GM12878 (cell line): Measurements from ENCODE around the gene CPA4. TPM values are rescaled to one million over a fixed set of nuclear protein-coding genes. Genes with fewer than 3 reads are reported as not detected.
A peak's percentile ranks its signal among the peaks of the same experiment; 100 is the strongest.

Experiments used
- ATAC-seq: fragments of 200-7000 bp; cut with Tn5 transposase; 3 replicates; pipeline ENCODE4 v1.9.1; 2020; ENCODE audit warnings: mild to moderate bottlenecking, moderate library complexity
- BruUV-seq: library from RNA; stranded (reverse); fragments of 400-500 nt; replicated peaks from 2 replicates; lab custom pipeline; 2021; lab: Mats Ljungman, UMichigan
- CTCF ChIA-PET: fragments of 300-600 bp; sonication (Branson Sonifier 250); formaldehyde crosslinking; extraction: SDS; loops from one replicate; lab custom pipeline; 2021; ENCODE audit warnings: inconsistent platforms; lab: Yijun Ruan, JAX
- POLR2A ChIA-PET: fragments of 350-600 bp; formaldehyde crosslinking; extraction: SDS; loops from one replicate; lab custom pipeline; 2021; ENCODE audit warnings: inconsistent platforms; lab: Charles Lee
- RAD21 ChIA-PET: fragments of 300-600 bp; sonication (Branson Sonifier 250); formaldehyde crosslinking; loops from one replicate; lab custom pipeline; 2023; ENCODE audit warnings: antibody characterized with exemption; ENCODE audit not compliant: unreplicated experiment; lab: Charles Lee
- SMC1A ChIA-PET: fragments of 300-600 bp; sonication (Branson Sonifier 250); formaldehyde crosslinking; loops from one replicate; lab custom pipeline; 2023; ENCODE audit not compliant: unreplicated experiment, uncharacterized antibody; lab: Charles Lee
- DNase-seq: peaks from one replicate; pipeline ENCODE4 v3.0.0-alpha.2; 2011; ENCODE audit warnings: low read depth, low spot score
- FAIRE-seq: peaks from 3 replicates; lab custom pipeline; 2011; peaks lifted over from hg19 to GRCh38; lab: Jason Lieb, UNC
- H2AFZ ChIP-seq: 2 replicates; pipeline ENCODE4 v1.6.0; 2011; ENCODE audit warnings: low read depth, low read length, control low read depth; ENCODE audit not compliant: control insufficient read depth
- H3K27ac ChIP-seq: 2 replicates; pipeline ENCODE4 v1.5.1; 2011; ENCODE audit warnings: control low read depth; ENCODE audit not compliant: control insufficient read depth, insufficient read depth
- H3K27me3 ChIP-seq, 2 experiments: replicated peaks in 1 of 2; 2 replicates each; pipeline versions ENCODE4 v1.6.0 to v1.6.1; 2011; ENCODE audit warnings: low read length in 1 of 2; ENCODE audit not compliant: control insufficient read depth in 2 of 2, insufficient read depth in 2 of 2
- H3K36me3 ChIP-seq, 2 experiments: 2 replicates each; pipeline ENCODE4 v1.5.1; 2011; ENCODE audit warnings: low read length in 1 of 2; ENCODE audit not compliant: control insufficient read depth in 2 of 2, insufficient read depth in 2 of 2
- H3K4me1 ChIP-seq: 2 replicates; pipeline ENCODE4 v1.6.1; 2011; ENCODE audit warnings: mild to moderate bottlenecking, low read length, moderate library complexity, mixed read lengths; ENCODE audit not compliant: control insufficient read depth, insufficient read depth
- H3K4me2 ChIP-seq: 2 replicates; pipeline ENCODE4 v1.6.0; 2011; ENCODE audit warnings: control low read depth; ENCODE audit not compliant: control insufficient read depth, insufficient read depth
- H3K4me3 ChIP-seq: fragments of 200-600 bp; sonication (generic); 2 replicates; pipeline ENCODE4 v1.5.1; 2016
- H3K79me2 ChIP-seq: 2 replicates; pipeline ENCODE4 v1.6.0; 2011; ENCODE audit warnings: low read length; ENCODE audit not compliant: control insufficient read depth, insufficient read depth
- H3K9ac ChIP-seq: 2 replicates; pipeline ENCODE4 v1.8.0; 2011; ENCODE audit warnings: low read length, control low read depth, mixed read lengths; ENCODE audit not compliant: control insufficient read depth, insufficient read depth
- H3K9me3 ChIP-seq: replicated peaks from 3 replicates; pipeline ENCODE4 v1.5.1; 2011; ENCODE audit warnings: mild to moderate bottlenecking, low read length; ENCODE audit not compliant: control insufficient read depth, insufficient read depth
- H4K20me1 ChIP-seq: 2 replicates; pipeline ENCODE4 v1.6.0; 2011; ENCODE audit not compliant: control insufficient read depth, insufficient read depth
- ASH2L ChIP-seq: fragments of 300-600, 200-600 bp; sonication (generic); IDR thresholded peaks from 2 replicates; pipeline ENCODE4 v1.6.1; 2017; ENCODE audit warnings: low read depth, mild to moderate bottlenecking, borderline replicate concordance
- BMI1 ChIP-seq: fragments of 450-650 bp; IDR thresholded peaks from 2 replicates; pipeline ENCODE4 v1.6.1; 2016; ENCODE audit warnings: mild to moderate bottlenecking, moderate library complexity, borderline replicate concordance
- GABPA ChIP-seq: IDR thresholded peaks from 2 replicates; pipeline ENCODE4 v1.6.1; 2014; ENCODE audit warnings: antibody characterized with exemption, low read depth, mild to moderate bottlenecking, inconsistent platforms
- RUNX3 ChIP-seq: IDR thresholded peaks from 2 replicates; pipeline ENCODE4 v1.6.1; 2012; ENCODE audit warnings: low read length, inconsistent platforms
- SMAD1 ChIP-seq: fragments of 450-650 bp; IDR thresholded peaks from 2 replicates; pipeline ENCODE4 v1.6.1; 2018; ENCODE audit warnings: mild to moderate bottlenecking, low read depth; ENCODE audit not compliant: partially characterized antibody
- STAT3 ChIP-seq: IDR thresholded peaks from 2 replicates; pipeline ENCODE4 v1.6.1; 2011; ENCODE audit warnings: low read depth, low read length, improper control_type of control experiment
- TCF12 ChIP-seq: IDR thresholded peaks from 2 replicates; pipeline ENCODE4 v1.6.1; 2011; ENCODE audit warnings: low read depth, mild to moderate bottlenecking, low read length
- TCF3 ChIP-seq: IDR thresholded peaks from 2 replicates; pipeline ENCODE4 v1.6.1; 2012; ENCODE audit warnings: low read depth, mild to moderate bottlenecking, low read length, borderline replicate concordance; ENCODE audit not compliant: insufficient read depth
- WGBS: methylation state at CpG from one replicate; pipeline ENCODE4 v1.1.6; 2016; ENCODE audit warnings: low lambda C conversion rate; ENCODE audit not compliant: insufficient replicate concordance, insufficient coverage; ENCODE audit errors: missing lambda C conversion rate; 5-methylcytosine and 5-hydroxymethylcytosine counted together
- in situ Hi-C: fragments of 300-500 bp; cut with MboI; formaldehyde crosslinking; loops from 9 replicates; pipeline ENCODE4 v1.14.3; 2018; ENCODE audit warnings: mixed read lengths
- intact Hi-C: fragments of 100-400 bp; cut with micrococcal nuclease; formaldehyde crosslinking; loops from one replicate; pipeline ENCODE4 v1.14.2; 2022; ENCODE audit not compliant: unreplicated experiment
- polyA plus RNA-seq, 11 experiments: library from polyadenylated mRNA; depleted of rRNA in 4 of 11; unstranded in 6 of 11; stranded (reverse) in 5 of 11; fragments of >200 nt; fragmentation: Nextera tagmentation in 4 of 11; fragmentation: Illumina TruSeq in 1 of 11; extraction: Ambion mirVana in 4 of 11; extraction: Trizol in 1 of 11; gene quantifications; 1 replicate in 1 of 11; 2 replicates in 10 of 11; pipeline versions ENCODE4 v1.2.1 to v1.2.3, GENCODE V29; 2011 to 2016; ENCODE audit warnings: inconsistent platforms in 2 of 11, missing spikeins in 2 of 11, low read depth in 1 of 11
- total RNA-seq, 4 experiments: library from RNA; depleted of rRNA in 3 of 4; stranded (reverse); fragments of >200 nt in 3 of 4; fragmentation: Illumina TruSeq in 1 of 4; extraction: Trizol in 1 of 4; gene quantifications; 2 replicates each; pipeline versions ENCODE4 v1.2.1 to v1.2.3, GENCODE V29; 2013 to 2021
- TF ChIP-seq, protein P1 (sequence below): fragments of 450-650 bp; IDR thresholded peaks from 2 replicates; pipeline ENCODE4 v1.6.1; 2017; ENCODE audit warnings: mild to moderate bottlenecking, low read depth, inconsistent platforms; ENCODE audit not compliant: poor library complexity, severe bottlenecking
- TF ChIP-seq, protein P2 (sequence below): fragments of 450-650 bp; IDR thresholded peaks from 2 replicates; pipeline ENCODE4 v1.6.1; 2018; ENCODE audit warnings: mild to moderate bottlenecking, low read depth, moderate library complexity; ENCODE audit not compliant: partially characterized antibody

Gene CPA4
- total and polyA plus RNA-seq, 10 of the 15 experiments (the other 5 are each of a cell fraction or from before 2014, with no cell fraction given) = 0.05 to 0.35 (median 0.18) TPM; not detected in 1

- H3K27me3 ChIP-seq = no peaks in the 10 kb centered on the region
- no peaks in the 10 kb centered on the region for H3K79me2 ChIP-seq
- no peaks in the 10 kb centered on the region; the same call in 2 of the 3 replicates for H3K9me3 ChIP-seq
- intact Hi-C loops (loop anchor here (5.0 kb wide), 2 partner anchors 117 to 128 kb away; no protein-coding TSS in a partner anchor), in situ Hi-C loops (no loop called here)
- FAIRE-seq (no peak), DNase-seq (no peak), ATAC-seq (no peak)
- no TSS peak for BruUV-seq
- no peaks in the 10 kb centered on the region for H4K20me1 ChIP-seq
- WGBS = 61% methylated on average over 3 of the region's 3 CpGs
- ChIA-PET RAD21 (no interaction called here), CTCF (no interaction called here), POLR2A (no interaction called here), SMC1A (interaction anchor here (0.5 to 0.9 kb wide), 2 partner anchors 23 to 275 kb away, joined by 3 read pairs; no protein-coding TSS in a partner anchor)
- no peak overlapping the region for H2AFZ ChIP-seq
- H3K4me2 ChIP-seq = no peak overlapping the region
- H3K9ac ChIP-seq = no peak overlapping the region
- peaks cover 8% of the 10 kb centered on the region for H3K4me1 ChIP-seq
- H3K27ac ChIP-seq = no peak overlapping the region
- no peak for TF ChIP-seq ASH2L
- no peaks in the 10 kb centered on the region for H3K36me3 ChIP-seq
- H3K4me3 ChIP-seq = no peak overlapping the region
Measured at GRCh38 chr7:130369831-130370550, 77.0 kb downstream of the CPA4 start.

- Histone ChIP-seq H3K9ac (no peak overlapping the region), H3K79me2 (no peaks in the 10 kb centered on the region), H2AFZ (no peak overlapping the region), H3K4me2 (no peak overlapping the region), H3K9me3 (no peaks in the 10 kb centered on the region; the same call in 2 of the 3 replicates), H3K4me3 (no peak overlapping the region), H3K27me3 (no peaks in the 10 kb centered on the region), H4K20me1 (no peaks in the 10 kb centered on the region), H3K36me3 (no peaks in the 10 kb centered on the region), H3K27ac (no peak overlapping the region), H3K4me1 (peaks cover 3% of the 10 kb centered on the region; the same call in 1 of the 2 replicates)
- BruUV-seq = no TSS peak
- ATAC-seq (no peak), FAIRE-seq (peak; percentile 44), DNase-seq (no peak)
- intact Hi-C loops (no loop called here), in situ Hi-C loops (no loop called here)
- CTCF ChIA-PET = no interaction called here
- RAD21 ChIA-PET = interaction anchor here (0.6 kb wide), 1 partner anchor 28 kb away, joined by 3 read pairs; no protein-coding TSS in a partner anchor
- SMC1A ChIA-PET = interaction anchor here (0.7 to 0.9 kb wide), 2 partner anchors 21 to 31 kb away, joined by 3 read pairs; no protein-coding TSS in a partner anchor
- WGBS = 38% methylated on average over 3 of the region's 3 CpGs
- POLR2A ChIA-PET = interaction anchor here (0.5 kb wide), 1 partner anchor 178 kb away, joined by 4 read pairs; no protein-coding TSS in a partner anchor
- TF ChIP-seq, protein P1, sequence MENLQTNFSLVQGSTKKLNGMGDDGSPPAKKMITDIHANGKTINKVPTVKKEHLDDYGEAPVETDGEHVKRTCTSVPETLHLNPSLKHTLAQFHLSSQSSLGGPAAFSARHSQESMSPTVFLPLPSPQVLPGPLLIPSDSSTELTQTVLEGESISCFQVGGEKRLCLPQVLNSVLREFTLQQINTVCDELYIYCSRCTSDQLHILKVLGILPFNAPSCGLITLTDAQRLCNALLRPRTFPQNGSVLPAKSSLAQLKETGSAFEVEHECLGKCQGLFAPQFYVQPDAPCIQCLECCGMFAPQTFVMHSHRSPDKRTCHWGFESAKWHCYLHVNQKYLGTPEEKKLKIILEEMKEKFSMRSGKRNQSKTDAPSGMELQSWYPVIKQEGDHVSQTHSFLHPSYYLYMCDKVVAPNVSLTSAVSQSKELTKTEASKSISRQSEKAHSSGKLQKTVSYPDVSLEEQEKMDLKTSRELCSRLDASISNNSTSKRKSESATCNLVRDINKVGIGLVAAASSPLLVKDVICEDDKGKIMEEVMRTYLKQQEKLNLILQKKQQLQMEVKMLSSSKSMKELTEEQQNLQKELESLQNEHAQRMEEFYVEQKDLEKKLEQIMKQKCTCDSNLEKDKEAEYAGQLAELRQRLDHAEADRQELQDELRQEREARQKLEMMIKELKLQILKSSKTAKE = no peak
- no peak for TF ChIP-seq TCF12
- TF ChIP-seq BMI1 = no peak
- TF ChIP-seq TCF3 = no peak
- TF ChIP-seq GABPA = no peak
- no peak for TF ChIP-seq SMAD1
- TF ChIP-seq RUNX3 = no peak
- TF ChIP-seq, protein P2, sequence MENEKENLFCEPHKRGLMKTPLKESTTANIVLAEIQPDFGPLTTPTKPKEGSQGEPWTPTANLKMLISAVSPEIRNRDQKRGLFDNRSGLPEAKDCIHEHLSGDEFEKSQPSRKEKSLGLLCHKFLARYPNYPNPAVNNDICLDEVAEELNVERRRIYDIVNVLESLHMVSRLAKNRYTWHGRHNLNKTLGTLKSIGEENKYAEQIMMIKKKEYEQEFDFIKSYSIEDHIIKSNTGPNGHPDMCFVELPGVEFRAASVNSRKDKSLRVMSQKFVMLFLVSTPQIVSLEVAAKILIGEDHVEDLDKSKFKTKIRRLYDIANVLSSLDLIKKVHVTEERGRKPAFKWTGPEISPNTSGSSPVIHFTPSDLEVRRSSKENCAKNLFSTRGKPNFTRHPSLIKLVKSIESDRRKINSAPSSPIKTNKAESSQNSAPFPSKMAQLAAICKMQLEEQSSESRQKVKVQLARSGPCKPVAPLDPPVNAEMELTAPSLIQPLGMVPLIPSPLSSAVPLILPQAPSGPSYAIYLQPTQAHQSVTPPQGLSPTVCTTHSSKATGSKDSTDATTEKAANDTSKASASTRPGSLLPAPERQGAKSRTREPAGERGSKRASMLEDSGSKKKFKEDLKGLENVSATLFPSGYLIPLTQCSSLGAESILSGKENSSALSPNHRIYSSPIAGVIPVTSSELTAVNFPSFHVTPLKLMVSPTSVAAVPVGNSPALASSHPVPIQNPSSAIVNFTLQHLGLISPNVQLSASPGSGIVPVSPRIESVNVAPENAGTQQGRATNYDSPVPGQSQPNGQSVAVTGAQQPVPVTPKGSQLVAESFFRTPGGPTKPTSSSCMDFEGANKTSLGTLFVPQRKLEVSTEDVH = no peak
- TF ChIP-seq STAT3 = no peak
Measured at GRCh38 chr7:130371046-130371445, 78.1 kb downstream of the CPA4 start.
